Prostate gland (tissue), 2 donors: ENCODE measurements around the gene SPNS2.

Source experiments
- POLR2A ChIP-seq: fragments of 450-650 bp; IDR thresholded peaks from one replicate; pipeline ENCODE4 v1.6.1; 2016; ENCODE audit warnings: antibody characterized with exemption, mild to moderate bottlenecking
- POLR2AphosphoS5 ChIP-seq: sonication (generic); formaldehyde crosslinking; IDR thresholded peaks from one replicate; pipeline ENCODE4 v1.6.1; 2017; ENCODE audit warnings: antibody characterized with exemption
- TF ChIP-seq, protein P1 (sequence below), 4 experiments: fragments of 200-600 bp in 2 of 4; fragments of 450-650 bp in 2 of 4; sonication (generic) in 2 of 4; IDR thresholded peaks; 1 replicate in 3 of 4; 2 replicates in 1 of 4; pipeline ENCODE4 v1.5.1; 2016 to 2019; ENCODE audit warnings: antibody characterized with exemption in 4 of 4, mild to moderate bottlenecking in 2 of 4, moderate library complexity in 2 of 4

DNA sequence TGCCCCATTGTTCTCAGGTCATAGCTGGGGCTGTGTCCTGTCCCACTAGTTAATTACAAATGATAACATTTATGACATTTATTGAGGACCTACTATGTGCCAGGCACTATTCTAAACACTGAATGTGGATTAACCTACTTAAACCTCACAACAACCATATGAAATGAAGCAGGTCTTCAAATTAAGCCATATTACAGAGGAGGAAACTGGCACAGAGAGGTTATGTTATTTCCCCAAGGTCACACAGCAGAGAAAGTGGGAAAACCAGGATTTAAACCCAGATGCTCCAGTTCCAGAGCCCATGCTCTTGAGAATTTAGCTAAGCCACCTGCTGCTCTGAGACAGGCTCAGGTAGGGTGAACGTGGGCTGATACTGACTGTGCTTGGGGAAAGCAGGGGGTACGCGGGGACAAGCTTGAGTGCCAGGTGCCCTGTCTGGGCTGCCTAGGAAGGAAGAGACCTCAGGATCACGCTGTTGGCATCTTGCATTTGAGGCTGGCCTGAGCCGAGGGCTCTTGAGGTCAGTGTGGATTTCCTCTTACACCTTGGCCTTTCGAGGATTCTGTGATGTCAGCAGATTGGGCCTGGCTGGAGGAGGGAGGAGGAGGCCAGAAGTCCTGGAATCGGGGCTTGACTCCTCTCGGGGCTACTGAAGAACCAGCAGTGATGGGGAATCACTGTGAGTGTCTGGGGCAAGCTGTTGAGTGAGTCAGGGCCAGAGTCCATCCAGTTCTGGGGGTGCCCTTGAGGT lies 8.9 kb downstream of the SPNS2 start:
- TF ChIP-seq, protein P1, sequence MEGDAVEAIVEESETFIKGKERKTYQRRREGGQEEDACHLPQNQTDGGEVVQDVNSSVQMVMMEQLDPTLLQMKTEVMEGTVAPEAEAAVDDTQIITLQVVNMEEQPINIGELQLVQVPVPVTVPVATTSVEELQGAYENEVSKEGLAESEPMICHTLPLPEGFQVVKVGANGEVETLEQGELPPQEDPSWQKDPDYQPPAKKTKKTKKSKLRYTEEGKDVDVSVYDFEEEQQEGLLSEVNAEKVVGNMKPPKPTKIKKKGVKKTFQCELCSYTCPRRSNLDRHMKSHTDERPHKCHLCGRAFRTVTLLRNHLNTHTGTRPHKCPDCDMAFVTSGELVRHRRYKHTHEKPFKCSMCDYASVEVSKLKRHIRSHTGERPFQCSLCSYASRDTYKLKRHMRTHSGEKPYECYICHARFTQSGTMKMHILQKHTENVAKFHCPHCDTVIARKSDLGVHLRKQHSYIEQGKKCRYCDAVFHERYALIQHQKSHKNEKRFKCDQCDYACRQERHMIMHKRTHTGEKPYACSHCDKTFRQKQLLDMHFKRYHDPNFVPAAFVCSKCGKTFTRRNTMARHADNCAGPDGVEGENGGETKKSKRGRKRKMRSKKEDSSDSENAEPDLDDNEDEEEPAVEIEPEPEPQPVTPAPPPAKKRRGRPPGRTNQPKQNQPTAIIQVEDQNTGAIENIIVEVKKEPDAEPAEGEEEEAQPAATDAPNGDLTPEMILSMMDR (IDR thresholded peaks at IDR 0.05): no peak
- TF ChIP-seq POLR2A (no peak), POLR2AphosphoS5 (no peak)
